ENCODE measurements around the gene FOXP1.

FOXP1 gene

DNA sequence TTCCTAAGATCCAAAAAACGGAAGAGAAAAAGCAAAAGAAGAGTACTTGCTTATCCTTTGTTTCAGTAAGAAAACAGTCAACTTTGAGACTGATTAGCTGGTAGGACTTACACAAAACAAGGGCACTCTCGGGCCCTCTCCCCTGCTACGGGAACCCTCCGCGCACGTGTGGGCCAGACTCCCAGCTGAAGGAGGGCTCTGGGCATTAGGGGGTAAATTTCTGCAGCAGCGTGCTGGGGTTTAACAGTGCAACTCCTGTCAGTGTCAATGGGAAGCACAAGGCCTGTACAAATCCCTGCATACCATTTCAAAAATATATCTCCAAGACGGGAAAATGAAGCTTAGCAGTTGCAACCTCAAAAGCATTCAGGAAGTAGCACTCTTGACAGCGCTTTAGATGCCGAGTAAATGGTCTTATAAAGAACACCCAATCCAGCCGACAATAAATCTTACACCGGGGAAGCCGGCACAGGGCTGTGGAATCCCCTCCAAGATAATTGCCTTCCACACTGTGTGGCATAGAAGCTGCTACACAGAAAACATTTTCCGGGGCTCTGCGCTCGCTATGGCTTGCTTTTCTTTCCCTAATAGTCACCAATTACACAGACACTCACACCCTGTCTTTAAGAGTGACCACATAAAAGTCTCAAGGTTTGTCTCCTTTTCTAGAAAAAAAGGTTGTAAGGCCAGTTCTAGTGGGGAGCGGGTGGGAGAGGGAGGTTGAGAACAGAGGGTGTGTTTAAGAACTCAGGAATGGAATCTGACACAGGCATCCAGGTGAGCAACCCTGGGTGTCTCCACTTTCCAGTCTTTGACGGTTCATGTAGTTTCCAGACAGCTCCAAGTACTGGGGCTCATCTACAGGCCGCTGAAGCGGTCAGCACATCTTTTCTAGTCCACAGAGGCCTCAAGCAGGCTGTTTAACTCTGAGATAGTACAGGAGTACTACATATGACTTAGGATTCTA is 512.7 kb downstream of the FOXP1 start:
- in situ Hi-C loops (cut with MboI; ENCODE audit: low sequenced_read_pairs): no loop called here

DNA sequence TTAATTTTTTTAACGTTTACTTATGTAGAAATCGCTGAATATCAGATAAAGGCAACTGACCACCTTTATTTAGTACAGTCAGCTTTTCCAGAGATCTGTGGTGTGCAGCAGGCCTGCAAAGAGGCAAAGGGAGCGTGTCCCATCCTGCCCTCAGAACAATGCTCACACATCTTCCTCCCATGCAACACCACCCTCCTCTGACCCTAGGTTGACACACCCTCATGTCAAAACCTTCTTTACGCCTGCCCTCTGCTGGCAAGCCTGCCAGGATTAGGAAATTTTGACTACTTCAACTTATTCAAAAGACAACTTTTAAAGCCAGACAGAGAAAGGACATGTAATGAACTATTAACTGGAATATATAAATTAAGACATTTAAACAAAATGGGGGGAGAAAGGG is 513.7 kb downstream of the FOXP1 start:
- in situ Hi-C loops (cut with MboI; ENCODE audit: low sequenced_read_pairs): no loop called here

DNA sequence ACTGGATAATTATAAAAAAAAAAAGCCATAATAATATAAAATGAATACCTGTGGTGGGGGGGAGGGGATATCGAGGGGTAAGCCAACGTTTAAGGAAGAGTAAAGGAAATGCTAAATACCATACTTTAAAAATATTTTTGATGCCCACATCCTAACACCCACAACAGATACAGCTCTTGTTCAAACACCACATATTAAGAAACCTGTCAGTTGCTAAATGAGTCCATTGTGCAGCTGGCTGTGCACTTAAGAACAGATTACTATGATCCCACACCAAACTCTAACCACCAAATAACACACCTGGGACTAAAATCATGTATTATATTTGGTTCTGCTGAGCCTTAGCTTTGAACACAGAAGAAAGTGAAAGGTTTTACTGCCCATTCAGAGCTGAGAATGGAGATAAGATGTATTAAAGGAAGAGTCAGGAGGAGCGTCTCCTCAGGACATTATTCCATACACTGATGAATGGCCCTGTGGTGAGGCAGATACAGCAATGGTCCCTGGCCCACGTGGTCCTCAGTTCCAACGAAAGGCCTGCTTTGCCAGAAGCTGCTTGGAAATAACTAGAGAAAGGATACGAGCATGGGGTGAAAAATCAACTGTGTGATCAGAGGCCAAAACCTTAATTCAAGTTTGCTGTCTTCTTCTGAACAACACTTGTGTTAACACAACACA is 515.4 kb downstream of the FOXP1 start:
- in situ Hi-C loops (cut with MboI; ENCODE audit: low sequenced_read_pairs): no loop called here

DNA sequence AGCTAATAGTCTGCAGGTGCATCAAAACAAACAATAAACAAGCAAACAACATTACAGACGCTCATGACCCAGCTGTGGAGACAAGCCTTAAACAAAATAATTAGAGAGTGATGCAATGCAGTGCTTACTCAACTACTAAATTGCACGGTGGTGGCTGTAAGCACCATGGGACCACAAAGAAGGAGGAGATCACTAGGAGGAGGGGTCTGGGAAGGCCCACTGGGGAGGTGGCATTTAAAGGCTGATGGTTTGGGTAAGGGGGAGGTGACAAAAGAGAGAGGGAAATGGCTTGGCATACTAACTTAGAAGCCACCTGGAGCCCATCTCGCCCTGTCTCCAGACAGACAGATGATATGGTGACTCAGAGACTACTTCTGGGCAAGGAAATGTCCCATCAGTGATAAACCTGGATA is 516.7 kb downstream of the FOXP1 start:
- in situ Hi-C loops (cut with MboI; ENCODE audit: low sequenced_read_pairs): no loop called here

DNA sequence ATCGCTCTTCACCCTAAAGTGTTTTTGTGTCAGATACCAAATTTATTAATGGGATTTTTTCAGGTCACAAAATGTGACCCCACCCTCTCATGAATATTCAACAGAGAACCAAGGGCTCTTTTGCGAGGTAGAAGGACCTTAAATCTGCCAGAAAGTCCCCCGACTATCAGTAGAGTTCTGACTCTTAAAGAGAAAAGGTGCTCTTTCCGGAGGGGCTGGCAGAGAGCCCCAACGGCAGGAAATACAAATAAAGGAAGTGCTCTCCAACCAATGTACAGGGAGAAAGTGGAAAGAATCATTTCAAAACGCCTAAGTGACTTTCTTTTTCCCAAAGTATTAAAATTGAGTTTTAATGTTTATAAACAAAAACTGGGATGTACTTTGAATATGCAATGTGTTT is 517.2 kb downstream of the FOXP1 start:
- in situ Hi-C loops (cut with MboI; ENCODE audit: low sequenced_read_pairs): no loop called here

DNA sequence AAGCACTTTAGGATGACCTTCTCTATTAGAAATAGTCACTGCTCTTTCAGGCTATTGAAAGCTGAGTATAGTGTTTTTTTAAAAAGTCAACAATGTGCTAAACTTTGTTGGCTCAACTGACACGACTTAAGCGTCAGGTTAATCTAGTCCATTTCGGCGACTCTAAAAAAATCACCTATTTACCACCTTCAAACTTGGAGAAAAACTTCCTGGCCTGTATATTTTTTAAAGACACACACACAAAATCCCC is 517.8 kb downstream of the FOXP1 start:
- in situ Hi-C loops (cut with MboI; ENCODE audit: low sequenced_read_pairs): no loop called here

DNA sequence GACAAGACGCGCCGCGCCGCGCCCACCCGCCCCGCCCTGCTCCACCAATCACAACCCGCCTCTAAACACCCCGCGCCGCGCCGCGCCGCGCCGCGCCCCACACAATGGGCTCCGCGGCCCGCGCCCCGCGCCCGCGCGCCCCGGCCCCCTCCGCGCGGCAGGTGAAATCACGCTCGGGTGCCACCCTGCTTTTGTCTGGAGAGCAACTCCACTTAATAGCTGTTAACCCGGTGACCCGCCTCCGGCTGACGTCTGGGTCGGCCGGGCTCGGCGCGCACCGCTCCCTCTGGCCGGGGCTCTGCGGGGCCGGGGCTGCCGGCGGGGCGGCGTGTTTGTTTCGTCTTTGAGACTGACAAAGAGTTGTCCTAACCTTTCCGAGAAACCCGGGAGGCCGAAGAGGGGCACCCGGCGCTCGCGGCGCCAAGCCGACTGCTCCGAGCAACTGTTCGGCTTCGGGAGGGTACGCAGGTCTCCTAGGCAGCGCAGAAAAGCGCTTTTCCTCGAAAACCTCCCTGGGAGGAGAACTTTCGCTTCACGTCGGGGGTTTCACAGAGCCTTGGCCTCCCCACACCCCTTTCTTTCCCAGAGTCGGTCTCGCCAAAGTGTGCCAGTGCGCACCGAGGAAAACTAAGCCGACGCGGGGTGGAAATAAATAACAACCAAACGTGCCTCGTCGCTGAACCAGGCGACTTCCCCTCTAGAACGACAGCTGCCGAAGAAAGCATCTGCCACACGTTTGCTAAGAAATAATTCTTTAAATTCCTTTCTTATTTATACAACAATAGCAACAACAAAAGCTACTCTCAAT is 518.4 kb downstream of the FOXP1 start:
- in situ Hi-C loops (cut with MboI; ENCODE audit: low sequenced_read_pairs): no loop called here

DNA sequence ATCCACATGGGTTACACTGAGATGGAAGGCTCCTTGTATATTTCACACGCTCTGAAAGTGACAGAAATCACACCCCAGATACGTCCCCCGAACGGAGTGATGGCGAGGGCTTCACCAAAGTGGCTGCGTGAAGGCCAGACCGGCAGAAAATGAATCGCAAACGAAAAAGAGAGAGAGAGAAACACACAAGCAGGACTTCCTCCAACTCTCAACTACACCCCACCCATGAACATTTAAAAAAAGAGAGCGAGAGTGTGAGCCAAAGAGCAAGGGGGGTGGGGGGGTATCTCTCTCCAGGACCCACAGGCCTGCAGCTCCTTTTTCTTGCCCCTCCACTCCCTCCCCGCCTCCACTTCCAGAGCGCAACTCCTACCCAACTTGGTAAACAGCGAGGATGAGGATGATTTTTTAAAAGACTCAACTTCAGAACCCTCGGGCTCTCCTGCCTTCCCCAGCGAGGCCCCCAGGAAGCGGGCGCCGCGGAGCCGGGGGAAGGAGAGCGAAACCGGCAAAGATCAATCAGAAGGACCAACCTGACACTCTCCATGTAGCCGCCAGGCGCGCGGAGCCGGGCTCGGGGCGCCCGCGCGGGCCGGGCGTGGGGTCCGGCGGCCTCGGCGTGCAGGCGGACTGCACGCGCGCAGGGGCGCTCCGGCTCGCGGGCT is 519.1 kb downstream of the FOXP1 start:
- in situ Hi-C loops (cut with MboI; ENCODE audit: low sequenced_read_pairs): no loop called here

DNA sequence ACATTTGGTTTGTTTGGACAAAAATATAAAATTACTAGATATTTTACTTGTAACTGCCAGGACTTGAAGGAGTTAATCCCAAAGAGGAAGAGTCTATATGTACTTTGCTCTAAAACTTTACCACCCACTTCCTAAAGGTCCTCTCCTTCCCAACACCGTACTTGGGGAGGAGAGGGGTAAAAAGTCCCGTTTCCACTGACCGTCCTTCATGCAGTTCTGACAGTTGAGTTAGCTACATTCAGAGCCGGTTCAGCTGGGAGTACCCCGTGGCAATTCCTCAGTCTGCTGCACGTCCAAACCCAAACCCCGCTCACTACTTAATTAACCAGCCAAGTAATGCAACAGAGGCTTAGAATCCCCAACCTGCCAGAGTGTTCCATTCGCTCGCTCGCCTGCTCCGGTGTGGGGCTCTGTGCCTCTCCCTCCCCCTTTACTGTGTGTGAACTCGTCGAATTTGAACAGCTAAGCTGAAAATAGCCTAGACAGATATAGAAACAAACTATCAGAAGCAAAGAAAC is 519.7 kb downstream of the FOXP1 start:
- in situ Hi-C loops (cut with MboI; ENCODE audit: low sequenced_read_pairs): no loop called here

DNA sequence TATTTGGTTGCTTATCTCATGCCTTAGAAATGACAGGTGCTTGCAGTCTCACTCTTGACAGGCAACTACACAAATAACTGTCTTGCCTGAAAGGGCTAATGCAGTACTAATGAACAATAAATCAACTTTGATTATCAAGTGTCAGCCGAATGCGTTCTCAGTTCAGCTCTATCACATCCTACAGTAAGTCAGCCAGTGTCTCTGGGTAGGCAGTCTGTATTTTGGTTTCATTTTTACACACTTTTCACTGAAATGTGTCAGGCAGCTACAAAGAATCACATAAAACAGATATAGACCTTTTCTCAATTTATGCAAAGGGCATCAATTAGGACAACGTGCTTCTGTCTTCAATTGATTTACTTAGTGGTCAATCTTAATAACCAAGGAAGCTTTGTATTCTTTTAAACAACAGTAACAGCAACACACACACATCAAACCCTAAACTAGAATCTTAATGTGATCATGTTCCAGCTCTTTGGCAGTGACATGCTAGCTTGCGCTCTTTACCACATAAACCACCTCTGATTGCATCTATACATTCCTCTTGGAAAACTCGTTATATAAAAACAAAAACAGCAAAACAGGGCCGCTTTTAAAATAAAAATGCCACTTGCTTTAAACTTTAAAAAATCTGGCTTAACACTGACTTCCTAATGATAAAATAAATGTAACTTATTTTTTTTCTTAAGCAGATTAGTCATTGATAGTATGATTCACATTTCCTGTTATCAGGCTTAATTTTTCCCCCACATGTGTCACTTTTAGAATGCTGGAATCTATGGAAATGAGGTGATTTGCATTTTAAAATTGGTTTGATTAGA is 520.4 kb downstream of the FOXP1 start:
- in situ Hi-C loops (cut with MboI; ENCODE audit: low sequenced_read_pairs): no loop called here

DNA sequence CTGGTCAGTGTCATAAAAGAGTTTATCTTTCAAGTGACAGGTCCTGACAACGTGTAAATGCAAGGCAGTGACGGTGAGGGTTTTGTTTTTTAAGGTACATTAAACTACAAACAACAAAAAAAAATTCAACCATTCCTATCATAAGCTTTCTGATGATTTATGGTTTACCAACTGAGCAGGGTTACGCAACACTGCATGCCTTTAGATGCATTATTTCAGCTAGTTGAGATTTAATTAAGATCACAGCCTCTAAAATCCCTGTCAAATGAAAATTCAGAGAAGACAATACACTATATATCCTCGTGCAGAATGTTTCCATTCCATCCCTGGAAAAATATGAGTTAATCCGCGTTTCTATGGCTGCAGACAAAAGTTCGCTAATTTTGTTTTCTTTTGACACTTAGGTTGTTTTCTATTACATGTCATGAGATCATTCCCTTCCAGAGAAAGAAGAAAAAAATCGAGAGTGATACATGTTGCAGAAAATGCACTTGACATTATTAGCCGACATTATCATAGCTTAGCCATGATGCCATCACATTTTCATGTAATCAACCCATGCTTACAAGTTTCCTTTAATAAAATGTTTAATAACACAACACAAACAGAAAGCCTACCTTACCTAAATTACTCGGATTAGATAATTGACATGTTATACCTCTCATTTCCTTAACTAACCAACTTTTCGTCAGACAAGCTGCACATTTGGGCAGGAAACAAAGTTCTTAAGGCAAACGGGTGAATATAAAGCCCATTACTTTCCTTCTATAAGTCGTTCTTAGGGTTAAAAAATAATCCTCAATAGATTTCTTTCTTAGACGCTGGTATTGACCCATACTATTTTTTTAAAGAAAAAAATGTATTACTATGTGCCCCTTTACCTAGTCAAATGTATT is 521.2 kb downstream of the FOXP1 start:
- in situ Hi-C loops (cut with MboI; ENCODE audit: low sequenced_read_pairs): no loop called here

DNA sequence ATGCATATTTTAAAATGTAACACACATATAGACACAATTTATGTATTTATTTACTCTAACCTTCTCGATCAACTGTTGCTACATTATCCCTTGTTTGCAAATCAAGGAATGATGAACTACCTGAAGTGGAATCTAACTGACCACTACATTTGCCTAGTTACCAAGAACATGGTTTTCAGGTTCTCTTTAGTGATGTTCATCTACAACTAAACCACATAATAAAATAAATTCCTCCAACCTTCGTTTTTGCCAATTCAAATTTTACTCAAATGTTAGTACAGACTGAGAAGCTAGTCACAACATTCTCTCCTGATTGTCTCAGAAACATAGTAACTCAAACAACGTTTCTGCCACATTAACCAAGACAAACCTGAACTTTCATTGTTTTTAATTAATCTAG is 521.9 kb downstream of the FOXP1 start:
- in situ Hi-C loops (cut with MboI; ENCODE audit: low sequenced_read_pairs): no loop called here

DNA sequence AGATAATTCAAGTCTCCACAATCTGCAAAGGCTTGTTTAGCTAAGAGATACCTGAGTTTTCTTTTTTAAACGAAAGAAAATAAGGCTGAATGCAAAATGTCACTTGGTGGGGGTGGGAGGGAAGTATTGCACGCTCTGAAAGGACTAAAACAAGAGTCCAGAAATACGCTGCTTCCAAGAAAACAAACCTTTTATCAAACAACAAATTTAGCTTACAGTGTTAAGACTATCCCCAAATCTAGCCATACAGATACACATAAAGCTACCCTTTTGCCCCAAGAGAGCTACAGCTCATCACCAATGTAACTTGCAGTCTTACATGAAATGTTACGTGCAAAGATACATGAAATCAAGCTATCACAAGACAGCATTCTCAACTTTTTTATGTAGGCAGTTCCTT is 522.5 kb downstream of the FOXP1 start:
- in situ Hi-C loops (cut with MboI; ENCODE audit: low sequenced_read_pairs): no loop called here

DNA sequence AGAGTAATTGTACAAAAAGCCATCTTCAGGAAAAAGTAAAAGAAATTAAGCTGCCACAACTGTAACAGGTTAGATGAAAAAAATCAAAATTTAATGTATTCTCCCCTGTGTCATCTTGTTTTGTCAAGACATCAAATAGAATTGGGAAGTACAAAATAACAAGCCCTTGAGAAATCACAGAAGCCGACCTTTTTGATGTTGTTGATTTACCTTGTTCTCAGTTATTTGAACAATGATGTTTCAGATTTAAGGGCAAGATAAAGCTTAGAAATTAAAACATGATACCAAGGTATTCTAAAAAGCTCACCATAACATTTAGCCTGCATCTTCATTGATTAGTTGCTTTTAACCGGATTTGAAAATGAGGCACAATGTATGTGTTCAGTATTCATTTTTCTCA is 523.0 kb downstream of the FOXP1 start:
- in situ Hi-C loops (cut with MboI; ENCODE audit: low sequenced_read_pairs): no loop called here

DNA sequence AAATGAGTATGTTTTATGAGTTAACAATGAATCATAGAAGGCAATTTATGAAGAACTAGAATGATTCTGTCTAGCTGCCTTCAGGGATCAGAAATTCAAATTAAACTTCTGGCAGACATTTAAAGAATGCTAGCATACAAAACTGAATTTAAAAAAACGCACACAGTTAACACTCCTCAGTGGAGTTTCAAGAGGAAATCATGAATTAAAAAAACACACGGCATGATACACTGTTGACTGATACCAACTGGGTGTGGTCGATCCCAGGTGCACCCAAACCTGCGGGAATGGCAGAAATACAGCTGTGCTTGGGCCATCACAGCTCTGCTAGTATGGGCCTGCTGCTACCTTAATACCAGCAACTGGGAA is 526.0 kb downstream of the FOXP1 start:
- in situ Hi-C loops (cut with MboI; ENCODE audit: low sequenced_read_pairs): no loop called here

DNA sequence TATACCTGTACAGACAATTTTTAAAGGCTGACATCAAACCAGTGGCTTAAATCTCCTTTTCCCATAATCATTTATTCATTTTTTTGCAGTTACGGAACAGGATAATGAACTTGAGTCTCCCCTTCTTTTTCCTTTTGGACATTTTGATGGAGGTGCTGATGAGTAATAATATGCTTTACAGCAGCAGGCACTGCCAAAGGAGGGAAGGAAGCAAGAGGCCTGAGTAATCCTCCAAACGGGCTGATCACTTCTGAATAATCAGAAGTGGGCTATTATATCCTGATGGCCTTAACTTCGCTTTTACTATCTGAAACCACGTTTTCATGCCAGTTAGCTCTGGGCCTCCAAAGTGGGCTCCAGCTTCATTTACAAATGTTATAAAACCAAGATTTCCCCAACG is 527.2 kb downstream of the FOXP1 start:
- in situ Hi-C loops (cut with MboI; ENCODE audit: low sequenced_read_pairs): no loop called here

DNA sequence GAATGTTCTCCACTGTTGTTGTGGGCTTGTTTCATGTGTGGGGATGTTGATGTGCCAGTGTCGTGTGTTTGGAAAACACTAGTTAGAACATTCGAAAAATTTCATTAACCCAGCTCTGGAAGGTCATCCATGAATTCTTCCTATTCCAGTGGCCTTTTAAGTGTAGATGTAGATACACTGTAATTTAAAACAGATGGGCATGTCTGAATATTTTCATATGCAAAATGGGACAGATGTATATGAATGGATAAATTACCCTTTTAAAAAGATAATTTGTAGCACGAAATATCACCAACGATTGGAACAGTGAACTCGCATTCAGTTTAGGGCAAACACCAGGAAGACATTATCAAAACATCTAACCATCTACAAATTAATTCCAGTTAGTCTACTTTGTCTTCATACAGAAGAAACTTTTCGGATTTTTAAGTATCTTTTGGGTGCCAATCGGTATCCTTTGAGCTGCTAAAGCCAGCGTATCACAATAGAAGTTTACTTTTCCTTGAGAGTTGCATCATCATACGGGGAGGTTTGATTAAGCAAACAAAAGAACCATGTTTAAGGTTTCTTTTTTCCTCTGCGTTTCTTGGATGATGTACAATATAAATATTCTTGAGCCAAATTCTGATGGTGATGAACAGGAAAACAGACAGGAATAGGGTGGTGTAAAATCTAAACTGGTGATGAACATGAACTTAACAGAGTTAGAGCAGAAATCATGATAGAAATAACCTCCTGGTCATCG is 528.1 kb downstream of the FOXP1 start:
- in situ Hi-C loops (cut with MboI; ENCODE audit: low sequenced_read_pairs): no loop called here

DNA sequence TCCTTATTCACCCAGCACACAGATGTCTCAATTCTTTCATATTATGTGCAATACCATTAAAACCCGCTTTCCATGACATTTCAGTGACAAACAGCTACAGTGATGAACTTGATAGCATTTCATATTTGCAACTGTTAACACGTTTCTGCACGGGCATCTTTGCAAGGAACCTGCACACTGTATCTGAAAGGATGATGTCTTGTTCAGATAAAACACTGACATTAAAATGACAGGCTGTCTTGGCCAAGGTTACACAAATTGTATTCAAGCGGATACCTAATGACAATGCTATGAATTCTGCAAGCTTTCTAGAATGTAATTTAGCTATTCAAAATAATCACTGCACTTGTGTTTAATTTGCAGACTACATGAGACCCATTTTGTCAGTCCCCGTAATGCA is 529.2 kb downstream of the FOXP1 start:
- in situ Hi-C loops (cut with MboI; ENCODE audit: low sequenced_read_pairs): no loop called here

DNA sequence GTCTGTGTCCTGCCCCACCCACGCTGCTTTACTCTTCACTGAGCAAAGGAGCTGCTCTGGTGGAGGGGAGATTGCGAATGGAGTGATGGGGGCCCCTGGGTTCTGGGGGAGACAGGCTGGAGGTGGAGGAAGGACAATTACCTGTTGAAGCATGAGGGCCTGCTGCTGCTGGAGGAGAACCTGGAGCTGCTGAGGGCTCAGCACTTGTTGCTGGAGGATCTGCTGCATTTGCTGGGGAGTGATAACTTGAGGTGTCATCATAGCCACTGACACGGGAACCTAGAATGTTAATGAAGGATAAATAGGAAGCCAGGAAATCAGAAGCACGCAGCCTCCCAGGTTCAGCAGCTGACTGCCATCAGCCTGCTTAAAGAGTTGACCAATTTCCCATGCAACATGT is 530.0 kb downstream of the FOXP1 start:
- in situ Hi-C loops (cut with MboI; ENCODE audit: low sequenced_read_pairs): no loop called here
